H9 (cell line): ENCODE measurements around the gene CMTM5. TPM values are rescaled to one million over a fixed set of nuclear protein-coding genes. Genes with fewer than 3 reads are reported as not detected.

ENCODE experiments used
- DNase-seq: peaks from one replicate; pipeline ENCODE4 v3.0.0-alpha.2; 2017
- H2AFZ ChIP-seq: one replicate; pipeline ENCODE4 v1.6.1; 2013; ENCODE audit warnings: mild to moderate bottlenecking, low read length, control low read depth, moderate library complexity
- H2AK5ac ChIP-seq: 2 replicates; pipeline ENCODE4 v1.6.1; 2013; ENCODE audit warnings: low read length, control low read depth, mixed read lengths; ENCODE audit not compliant: insufficient read length
- H2BK120ac ChIP-seq: one replicate; pipeline ENCODE4 v1.6.1; 2013; ENCODE audit warnings: low read depth, mild to moderate bottlenecking, low read length, control low read depth, inconsistent platforms; ENCODE audit not compliant: poor library complexity, severe bottlenecking
- H2BK12ac ChIP-seq: 2 replicates; pipeline ENCODE4 v1.6.1; 2013; ENCODE audit warnings: low read length, control low read depth, mixed read lengths, low read depth; ENCODE audit not compliant: insufficient read length
- H2BK15ac ChIP-seq: 2 replicates; pipeline ENCODE4 v1.6.1; 2013; ENCODE audit warnings: low read depth, low read length, control low read depth
- H2BK20ac ChIP-seq: one replicate; pipeline ENCODE4 v1.6.1; 2013; ENCODE audit warnings: low read depth, mild to moderate bottlenecking, low read length, control low read depth, inconsistent platforms; ENCODE audit not compliant: poor library complexity, severe bottlenecking
- H2BK5ac ChIP-seq: 2 replicates; pipeline ENCODE4 v1.6.1; 2013; ENCODE audit warnings: low read length, control low read depth, mixed read lengths; ENCODE audit not compliant: insufficient read length
- H3K14ac ChIP-seq: 2 replicates; pipeline ENCODE4 v1.6.1; 2013; ENCODE audit warnings: low read length, control low read depth; ENCODE audit not compliant: insufficient read depth
- H3K18ac ChIP-seq: 2 replicates; pipeline ENCODE4 v1.6.1; 2013; ENCODE audit warnings: low read depth, mild to moderate bottlenecking, mixed read lengths, low read length, control low read depth; ENCODE audit not compliant: insufficient read length
- H3K23ac ChIP-seq: 2 replicates; pipeline ENCODE4 v1.6.1; 2013; ENCODE audit warnings: low read length, control low read depth, mixed read lengths, low read depth; ENCODE audit not compliant: insufficient read length
- H3K23me2 ChIP-seq: 2 replicates; pipeline ENCODE4 v1.6.1; 2013; ENCODE audit warnings: low read depth, mild to moderate bottlenecking, mixed read lengths, low read length, control low read depth; ENCODE audit not compliant: insufficient read length, poor library complexity, severe bottlenecking
- H3K27ac ChIP-seq: 2 replicates; pipeline ENCODE4 v1.5.1; 2013; ENCODE audit warnings: low read length, control low read depth, mixed read lengths, low read depth; ENCODE audit not compliant: insufficient read length
- H3K27me3 ChIP-seq: 2 replicates; pipeline ENCODE4 v1.6.1; 2013; ENCODE audit warnings: low read length, control low read depth, inconsistent platforms; ENCODE audit not compliant: insufficient read depth
- H3K4ac ChIP-seq: 2 replicates; pipeline ENCODE4 v1.6.1; 2013; ENCODE audit warnings: low read depth, mild to moderate bottlenecking, control low read depth, inconsistent platforms, low read length, moderate library complexity
- H3K4me1 ChIP-seq: 2 replicates; pipeline ENCODE4 v1.6.1; 2013; ENCODE audit warnings: low read length, control low read depth, inconsistent platforms; ENCODE audit not compliant: insufficient read depth
- H3K4me2 ChIP-seq: 2 replicates; pipeline ENCODE4 v1.6.1; 2013; ENCODE audit warnings: low read length, control low read depth, mixed read lengths; ENCODE audit not compliant: insufficient read length, insufficient read depth
- H3K56ac ChIP-seq: 2 replicates; pipeline ENCODE4 v1.6.1; 2013; ENCODE audit warnings: low read depth, mild to moderate bottlenecking, mixed read lengths, low read length, control low read depth; ENCODE audit not compliant: insufficient read length
- H3K79me1 ChIP-seq: 2 replicates; pipeline ENCODE4 v1.6.1; 2013; ENCODE audit warnings: low read depth, mild to moderate bottlenecking, moderate library complexity, low read length, control low read depth, inconsistent platforms; ENCODE audit not compliant: insufficient read depth, poor library complexity, severe bottlenecking
- H3K79me2 ChIP-seq: 2 replicates; pipeline ENCODE4 v1.6.1; 2013; ENCODE audit warnings: low read length, control low read depth, inconsistent platforms; ENCODE audit not compliant: insufficient read depth
- H3K9ac ChIP-seq: 2 replicates; pipeline ENCODE4 v1.6.1; 2013; ENCODE audit warnings: low read length, control low read depth, mixed read lengths; ENCODE audit not compliant: insufficient read length; ENCODE audit errors: extremely low read depth
- H3K9me3 ChIP-seq: one replicate; pipeline ENCODE4 v1.6.1; 2013; ENCODE audit warnings: low read depth, low read length, inconsistent platforms; ENCODE audit not compliant: control insufficient read depth
- H3T11ph ChIP-seq: one replicate; pipeline ENCODE4 v1.6.1; 2013; ENCODE audit warnings: mild to moderate bottlenecking, low read length, control low read depth, inconsistent platforms
- H4K20me1 ChIP-seq: one replicate; pipeline ENCODE4 v1.6.1; 2013; ENCODE audit not compliant: control insufficient read depth, insufficient read length, insufficient read depth
- H4K5ac ChIP-seq: 2 replicates; pipeline ENCODE4 v1.6.1; 2013; ENCODE audit warnings: low read depth, mild to moderate bottlenecking, mixed read lengths, low read length, control low read depth; ENCODE audit not compliant: insufficient read length
- H4K8ac ChIP-seq: replicated peaks from 2 replicates; pipeline ENCODE4 v1.6.1; 2013; ENCODE audit warnings: low read length, control low read depth, mixed read lengths, low read depth; ENCODE audit not compliant: insufficient read length
- H4K91ac ChIP-seq: 2 replicates; pipeline ENCODE4 v1.6.1; 2013; ENCODE audit warnings: low read depth, mild to moderate bottlenecking, moderate library complexity, mixed read lengths, low read length, control low read depth; ENCODE audit not compliant: insufficient read length
- H3K27ac Mint-ChIP-seq, 3 experiments: 2 replicates in 2 of 3; 3 replicates in 1 of 3; pipeline ENCODE4 v1.8.0; 2020 to 2021; ENCODE audit warnings: mixed read lengths in 3 of 3, mild to moderate bottlenecking in 1 of 3, moderate library complexity in 1 of 3
- H3K27me3 Mint-ChIP-seq: 2 replicates; pipeline ENCODE4 v1.8.0; 2021; ENCODE audit warnings: low read depth, mild to moderate bottlenecking, moderate library complexity, mixed read lengths
- H3K36me3 Mint-ChIP-seq, 3 experiments: 2 replicates in 2 of 3; 3 replicates in 1 of 3; pipeline ENCODE4 v1.8.0; 2020 to 2021; ENCODE audit warnings: low read depth in 3 of 3, mixed read lengths in 3 of 3; ENCODE audit not compliant: insufficient read depth in 1 of 3
- H3K4me1 Mint-ChIP-seq, 2 experiments: 2 replicates each; pipeline ENCODE4 v1.8.0; 2020; ENCODE audit warnings: mixed read lengths in 2 of 2
- H3K4me3 Mint-ChIP-seq, 2 experiments: 2 replicates in 1 of 2; 3 replicates in 1 of 2; pipeline ENCODE4 v1.8.0; 2020 to 2021; ENCODE audit warnings: mild to moderate bottlenecking in 2 of 2, mixed read lengths in 2 of 2, moderate library complexity in 1 of 2
- H3K9me3 Mint-ChIP-seq, 2 experiments: 2 replicates in 1 of 2; 3 replicates in 1 of 2; pipeline ENCODE4 v1.8.0; 2020; ENCODE audit warnings: mild to moderate bottlenecking in 2 of 2, mixed read lengths in 2 of 2, moderate library complexity in 1 of 2
- CTCF ChIP-seq: fragments of 200-600 bp; sonication (generic); conservative IDR thresholded peaks from 3 replicates; pipeline ENCODE4 v1.8.0; 2021; ENCODE audit warnings: antibody characterized with exemption, mild to moderate bottlenecking
- total RNA-seq: library from RNA; stranded (reverse); gene quantifications from 2 replicates; pipeline ENCODE4 v1.2.1, GENCODE V29; 2021

CMTM5 gene
- total RNA-seq, 1 experiment from 2014 or later = not detected

GRCh38 chr14:23361320-23361719, 15.5 kb upstream of the CMTM5 start:
- H2BK20ac ChIP-seq = no peak overlapping the region
- no peaks in the 10 kb centered on the region; a peak in 1 of 5 replicates for H3K9me3 Mint-ChIP-seq
- H4K20me1 ChIP-seq = no peaks in the 10 kb centered on the region
- no peak overlapping the region for H3K4me3 Mint-ChIP-seq
- no peak for TF ChIP-seq CTCF
- no peak overlapping the region for H3K4ac ChIP-seq
- no peak overlapping the region for H3T11ph ChIP-seq
- H2BK5ac ChIP-seq = no peak overlapping the region
- H3K9me3 ChIP-seq = no peaks in the 10 kb centered on the region
- H3K27me3 Mint-ChIP-seq = peaks cover 5% of the 10 kb centered on the region
- H3K14ac ChIP-seq = no peak overlapping the region
- no peak overlapping the region for H3K4me2 ChIP-seq
- DNase-seq = no peak
- no peak overlapping the region for H3K23ac ChIP-seq
- H3K23me2 ChIP-seq = peaks cover 19% of the 10 kb centered on the region
- no peak overlapping the region for H2BK15ac ChIP-seq
- no peak overlapping the region for H3K27ac ChIP-seq
- H3K36me3 Mint-ChIP-seq = peaks cover 21 to 54% (median 39%) of the 10 kb centered on the region in 3 experiments
- H2BK120ac ChIP-seq = no peak overlapping the region
- no peaks in the 10 kb centered on the region for H3K27me3 ChIP-seq
- H4K5ac ChIP-seq = no peak overlapping the region
- no peak overlapping the region for H2AK5ac ChIP-seq
- H3K79me1 ChIP-seq = no peaks in the 10 kb centered on the region
- no peak overlapping the region for H2AFZ ChIP-seq
- peaks cover 4% of the 10 kb centered on the region; the same call in 1 of the 2 replicates for H3K4me1 ChIP-seq
- H4K8ac ChIP-seq = no peak overlapping the region
- H3K79me2 ChIP-seq = no peaks in the 10 kb centered on the region
- H3K56ac ChIP-seq = no peak overlapping the region
- H4K91ac ChIP-seq = no peak overlapping the region
- no peak overlapping the region for H3K9ac ChIP-seq
- H3K27ac Mint-ChIP-seq = no peak overlapping the region; a peak in 1 of 7 replicates
- H2BK12ac ChIP-seq = no peak overlapping the region
- no peak overlapping the region for H3K18ac ChIP-seq
- H3K4me1 Mint-ChIP-seq = peaks cover 23 to 28% of the 10 kb centered on the region in 2 experiments
